HCT116 (cell line): ENCODE measurements around the gene ZNRF4. TPM values are rescaled to one million over a fixed set of nuclear protein-coding genes. Genes with fewer than 3 reads are reported as not detected.

Experiments used
- ATAC-seq: fragments of 200-7000 bp; cut with Tn5 transposase; 2 replicates; pipeline ENCODE4 v1.9.1; 2020; ENCODE audit warnings: mild to moderate bottlenecking, moderate library complexity
- BruUV-seq: library from RNA; stranded (reverse); fragments of 400-500 nt; replicated peaks from 2 replicates; lab custom pipeline; 2021; lab: Mats Ljungman, UMichigan
- CTCF ChIA-PET: fragments of 300-600 bp; sonication (Branson Sonifier 250); formaldehyde crosslinking; loops from one replicate; lab custom pipeline; 2021; ENCODE audit warnings: antibody characterized with exemption; lab: Charles Lee
- POLR2A ChIA-PET: fragments of 300-600, 350-600 bp; sonication (Branson Sonifier 250); formaldehyde crosslinking; loops from one replicate; lab custom pipeline; 2021; ENCODE audit warnings: antibody characterized with exemption; lab: Charles Lee
- RAD21 ChIA-PET, 2 experiments: fragments of 300-600 bp; sonication (Branson Sonifier 250); formaldehyde crosslinking; loops; one replicate each; lab custom pipeline; 2023; ENCODE audit warnings: low total read pairs in 2 of 2; ENCODE audit not compliant: uncharacterized antibody in 2 of 2, unreplicated experiment in 2 of 2, low non-redundant PET in 1 of 2; lab: Charles Lee
- DNase-seq: peaks from one replicate; pipeline ENCODE4 v3.0.0-alpha.2; 2010; ENCODE audit warnings: low read depth, low spot score
- H2AFZ ChIP-seq: fragments of 200-600 bp; shearing (Covaris generic), sonication (generic); 2 replicates; pipeline ENCODE4 v1.6.1; 2017; ENCODE audit warnings: low read depth, mixed run types, mixed read lengths, antibody characterized with exemption, low read length; ENCODE audit not compliant: poor library complexity, severe bottlenecking
- H3K27ac ChIP-seq: 2 replicates; pipeline ENCODE4 v1.5.1; 2012; ENCODE audit warnings: low read depth, low read length
- H3K27me3 ChIP-seq: fragments of 200-600 bp; sonication (generic); 2 replicates; pipeline ENCODE4 v1.6.1; 2016; ENCODE audit warnings: mixed run types, low read length, mixed read lengths; ENCODE audit not compliant: insufficient read depth
- H3K36me3 ChIP-seq, 2 experiments: fragments of 200-500 bp in 1 of 2; fragments of 200-600 bp in 1 of 2; sonication (Bioruptor generic) in 1 of 2; sonication (generic) in 1 of 2; 2 replicates each; pipeline versions ENCODE4 v1.5.1 to v1.6.1; 2014 to 2016; ENCODE audit warnings: low read length in 2 of 2, inconsistent platforms in 1 of 2, mixed read lengths in 1 of 2, mixed run types in 1 of 2; ENCODE audit not compliant: insufficient read depth in 2 of 2, control insufficient read depth in 1 of 2
- H3K4me1 ChIP-seq, 2 experiments: fragments of 200-600 bp in 1 of 2; sonication (generic) in 1 of 2; 2 replicates each; pipeline versions ENCODE4 v1.5.1 to v1.6.1; 2012 to 2017; ENCODE audit warnings: low read length in 2 of 2, inconsistent platforms in 1 of 2, mild to moderate bottlenecking in 1 of 2, mixed read lengths in 1 of 2, mixed run types in 1 of 2, moderate library complexity in 1 of 2; ENCODE audit not compliant: insufficient read depth in 2 of 2, control insufficient read depth in 1 of 2
- H3K4me2 ChIP-seq: fragments of 200-600 bp; sonication (generic); 2 replicates; pipeline ENCODE4 v1.6.1; 2017; ENCODE audit warnings: mixed run types, low read length, mixed read lengths
- H3K4me3 ChIP-seq, 2 experiments: fragments of 200-600 bp in 1 of 2; sonication (generic) in 1 of 2; replicated peaks in 1 of 2; 2 replicates each; pipeline ENCODE4 v1.5.1; 2011 to 2016; ENCODE audit warnings: low read length in 2 of 2, control low read depth in 1 of 2, low read depth in 1 of 2, mild to moderate bottlenecking in 1 of 2, mixed read lengths in 1 of 2, mixed run types in 1 of 2
- H3K79me2 ChIP-seq: fragments of 200-600 bp; sonication (generic); 2 replicates; pipeline ENCODE4 v1.6.1; 2017; ENCODE audit warnings: mild to moderate bottlenecking, mixed run types, low read length, moderate library complexity, mixed read lengths; ENCODE audit not compliant: insufficient read depth
- H3K9ac ChIP-seq: fragments of 200-600 bp; sonication (generic); 2 replicates; pipeline ENCODE4 v1.6.1; 2016; ENCODE audit warnings: low read length, mixed read lengths
- H3K9me2 ChIP-seq: fragments of 200-600 bp; sonication (generic), shearing (Covaris generic); 2 replicates; pipeline ENCODE4 v1.6.1; 2017; ENCODE audit warnings: mixed run types, mild to moderate bottlenecking, moderate library complexity; ENCODE audit not compliant: insufficient read depth
- H3K9me3 ChIP-seq, 2 experiments: fragments of 200-500 bp in 1 of 2; fragments of 200-600 bp in 1 of 2; sonication (Bioruptor generic) in 1 of 2; sonication (generic) in 1 of 2; 2 replicates each; pipeline ENCODE4 v1.6.1; 2014 to 2017; ENCODE audit warnings: low read length in 2 of 2, mixed read lengths in 2 of 2, inconsistent platforms in 1 of 2, low read depth in 1 of 2, mild to moderate bottlenecking in 1 of 2, mixed run types in 1 of 2, moderate library complexity in 1 of 2; ENCODE audit not compliant: control insufficient read depth in 1 of 2, insufficient read depth in 1 of 2
- H4K20me1 ChIP-seq: fragments of 200-600 bp; sonication (generic), shearing (Covaris generic); 2 replicates; pipeline ENCODE4 v1.6.1; 2017; ENCODE audit warnings: mixed run types, mild to moderate bottlenecking, moderate library complexity; ENCODE audit not compliant: insufficient read depth
- CEBPB ChIP-seq: IDR thresholded peaks from 2 replicates; pipeline ENCODE4 v1.6.1; 2012; ENCODE audit warnings: low read depth
- EGR1 ChIP-seq: IDR thresholded peaks from 2 replicates; pipeline ENCODE4 v1.6.1; 2012; ENCODE audit warnings: low read depth
- ELF1 ChIP-seq: IDR thresholded peaks from 2 replicates; pipeline ENCODE4 v1.6.1; 2012; ENCODE audit warnings: low read depth, borderline replicate concordance
- EZH2 ChIP-seq: fragments of 200-600 bp; sonication (generic); IDR thresholded peaks from 2 replicates; pipeline ENCODE4 v1.6.1; 2017; ENCODE audit warnings: antibody characterized with exemption, mixed run types
- FOSL1 ChIP-seq: IDR thresholded peaks from 2 replicates; pipeline ENCODE4 v1.6.1; 2012; ENCODE audit warnings: low read depth
- JUND ChIP-seq: IDR thresholded peaks from 2 replicates; pipeline ENCODE4 v1.6.1; 2012
- POLR2AphosphoS5 ChIP-seq: IDR thresholded peaks from 2 replicates; pipeline ENCODE4 v1.6.1; 2011; ENCODE audit warnings: mild to moderate bottlenecking, low read depth, low read length, moderate library complexity
- SRF ChIP-seq: IDR thresholded peaks from 2 replicates; pipeline ENCODE4 v1.6.1; 2012; ENCODE audit warnings: low read depth
- YY1 ChIP-seq: IDR thresholded peaks from 2 replicates; pipeline ENCODE4 v1.6.1; 2011; ENCODE audit warnings: low read length, low read depth, moderate library complexity, mild to moderate bottlenecking; ENCODE audit not compliant: insufficient replicate concordance; ENCODE audit errors: extremely low read depth
- ZFX ChIP-seq: fragments of 450-650 bp; IDR thresholded peaks from 2 replicates; pipeline ENCODE4 v1.6.1; 2017
- ZNF274 ChIP-seq: fragments of 200-500 bp; sonication (Bioruptor generic); IDR thresholded peaks from 2 replicates; pipeline ENCODE4 v1.6.1; 2014; ENCODE audit warnings: mild to moderate bottlenecking, low read depth, low read length, inconsistent platforms
- intact Hi-C: fragments of 100-400 bp; cut with micrococcal nuclease; formaldehyde crosslinking; loops from 2 replicates; pipeline ENCODE4 v1.10.0; 2022
- total RNA-seq: library from RNA; stranded (reverse); gene quantifications from one replicate; pipeline ENCODE4 v1.2.1, GENCODE V29; 2021; ENCODE audit not compliant: unreplicated experiment
- TF ChIP-seq, protein P1 (sequence below): IDR thresholded peaks from 2 replicates; pipeline ENCODE4 v1.6.1; 2011; ENCODE audit warnings: mild to moderate bottlenecking, low read length, moderate library complexity; ENCODE audit not compliant: insufficient replicate concordance; ENCODE audit errors: extremely low read depth
- TF ChIP-seq, protein P2 (sequence below): IDR thresholded peaks from 2 replicates; pipeline ENCODE4 v1.6.1; 2012
- TF ChIP-seq, protein P3 (sequence below): IDR thresholded peaks from 2 replicates; pipeline ENCODE4 v1.6.1; 2012; ENCODE audit warnings: low read depth

Gene ZNRF4
- total RNA-seq, 1 experiment from 2014 or later, result not detected

DNA sequence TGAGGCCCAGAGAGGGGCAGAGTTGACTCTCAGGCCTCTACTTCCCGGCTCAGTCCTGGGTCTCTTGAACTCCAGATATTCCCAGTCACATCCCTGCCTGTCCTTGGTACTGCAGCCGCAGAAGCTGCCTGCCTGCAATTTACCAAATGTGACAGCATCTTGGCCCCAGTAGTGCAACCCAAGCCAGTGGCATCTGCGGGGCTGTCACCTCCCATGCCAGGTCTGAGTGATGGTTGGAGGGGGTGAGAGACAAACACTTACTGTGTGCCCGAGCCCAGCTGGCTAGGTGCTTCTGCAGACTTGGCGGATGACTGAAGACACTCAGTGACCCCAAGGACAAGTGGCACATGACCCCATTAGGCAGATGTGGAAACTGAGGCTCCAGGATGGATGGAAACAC, 18.4 kb downstream of the ZNRF4 start:
- TF ChIP-seq POLR2AphosphoS5 (no peak), FOSL1 (no peak)
- Histone ChIP-seq H3K9me3 (no peaks in the 10 kb centered on the region), H3K79me2 (no peaks in the 10 kb centered on the region), H3K9me2 (no peaks in the 10 kb centered on the region), H4K20me1 (no peaks in the 10 kb centered on the region), H3K9ac (no peak overlapping the region), H3K27me3 (no peaks in the 10 kb centered on the region), H3K4me3 (no peak overlapping the region), H3K27ac (no peak overlapping the region), H3K4me2 (no peak overlapping the region), H3K4me1 (peaks cover 5 to 7% of the 10 kb centered on the region in 2 experiments; a peak in 3 of 4 replicates), H3K36me3 (no peaks in the 10 kb centered on the region), H2AFZ (no peak overlapping the region)
- POLR2A ChIA-PET, result no interaction called here
- no TSS peak for BruUV-seq
- DNase-seq, result no peak
- intact Hi-C loops, result no loop called here
- no peak for ATAC-seq
- CTCF ChIA-PET, result no interaction called here
- RAD21 ChIA-PET, result no interaction called here

DNA sequence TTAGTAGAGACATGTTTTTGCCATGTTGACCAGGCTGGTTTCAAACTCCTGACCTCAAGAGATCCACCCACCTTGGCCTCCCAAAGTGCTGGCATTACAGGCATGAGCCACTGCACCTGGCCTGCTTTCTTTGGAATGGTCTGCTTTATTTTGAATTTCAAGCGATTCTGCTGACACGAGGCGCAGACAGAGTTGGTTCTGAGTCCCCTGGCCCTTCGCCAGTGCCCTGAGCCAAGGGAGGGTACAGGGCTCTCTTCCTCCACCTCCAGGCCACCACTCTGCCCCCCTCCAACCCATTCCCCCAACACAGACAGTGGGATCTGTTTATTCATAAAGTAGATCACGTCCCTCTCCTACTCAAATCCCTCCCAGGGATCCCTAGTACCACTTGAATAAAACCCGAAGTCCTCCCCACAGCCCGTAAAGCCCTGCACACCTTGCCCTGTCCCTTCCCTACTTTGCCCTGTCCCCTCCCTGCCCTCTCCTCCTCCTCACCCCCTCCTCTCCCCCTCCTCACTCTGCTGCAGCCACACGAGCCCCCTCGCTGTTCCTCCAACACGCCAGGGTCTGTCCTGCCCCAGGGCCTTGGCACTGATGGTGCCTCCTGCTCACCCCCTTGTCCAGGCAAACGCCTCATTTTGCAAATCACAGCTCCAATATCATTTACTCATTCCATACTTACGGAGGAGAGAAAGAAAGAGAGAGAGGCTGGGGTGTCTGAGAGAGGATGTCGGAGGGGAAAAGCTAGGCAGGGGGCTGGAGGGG, 22.4 kb downstream of the ZNRF4 start:
- Histone ChIP-seq H3K9ac (no peak overlapping the region), H3K9me2 (no peaks in the 10 kb centered on the region), H3K4me2 (no peak overlapping the region), H4K20me1 (no peaks in the 10 kb centered on the region), H3K79me2 (no peaks in the 10 kb centered on the region), H2AFZ (no peak overlapping the region), H3K4me3 (no peak overlapping the region), H3K9me3 (peaks cover 7 to 9% of the 10 kb centered on the region in 2 experiments; a peak in 2 of 4 replicates), H3K27ac (no peak overlapping the region), H3K27me3 (no peaks in the 10 kb centered on the region), H3K36me3 (no peaks in the 10 kb centered on the region), H3K4me1 (no peaks in the 10 kb centered on the region)
- ChIA-PET RAD21 (no interaction called here), POLR2A (no interaction called here), CTCF (no interaction called here)
- intact Hi-C loops, result no loop called here
- no TSS peak for BruUV-seq
- DNase-seq (no peak), ATAC-seq (no peak)
- TF ChIP-seq EZH2, result no peak
- TF ChIP-seq ZNF274, result no peak
- TF ChIP-seq ZFX, result no peak
- TF ChIP-seq, protein P1, sequence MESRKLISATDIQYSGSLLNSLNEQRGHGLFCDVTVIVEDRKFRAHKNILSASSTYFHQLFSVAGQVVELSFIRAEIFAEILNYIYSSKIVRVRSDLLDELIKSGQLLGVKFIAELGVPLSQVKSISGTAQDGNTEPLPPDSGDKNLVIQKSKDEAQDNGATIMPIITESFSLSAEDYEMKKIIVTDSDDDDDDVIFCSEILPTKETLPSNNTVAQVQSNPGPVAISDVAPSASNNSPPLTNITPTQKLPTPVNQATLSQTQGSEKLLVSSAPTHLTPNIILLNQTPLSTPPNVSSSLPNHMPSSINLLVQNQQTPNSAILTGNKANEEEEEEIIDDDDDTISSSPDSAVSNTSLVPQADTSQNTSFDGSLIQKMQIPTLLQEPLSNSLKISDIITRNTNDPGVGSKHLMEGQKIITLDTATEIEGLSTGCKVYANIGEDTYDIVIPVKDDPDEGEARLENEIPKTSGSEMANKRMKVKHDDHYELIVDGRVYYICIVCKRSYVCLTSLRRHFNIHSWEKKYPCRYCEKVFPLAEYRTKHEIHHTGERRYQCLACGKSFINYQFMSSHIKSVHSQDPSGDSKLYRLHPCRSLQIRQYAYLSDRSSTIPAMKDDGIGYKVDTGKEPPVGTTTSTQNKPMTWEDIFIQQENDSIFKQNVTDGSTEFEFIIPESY, result no peak
- TF ChIP-seq POLR2AphosphoS5, result no peak
- TF ChIP-seq ELF1, result no peak
- no peak for TF ChIP-seq SRF
- no peak for TF ChIP-seq EGR1
- no peak for TF ChIP-seq JUND
- TF ChIP-seq, protein P2, sequence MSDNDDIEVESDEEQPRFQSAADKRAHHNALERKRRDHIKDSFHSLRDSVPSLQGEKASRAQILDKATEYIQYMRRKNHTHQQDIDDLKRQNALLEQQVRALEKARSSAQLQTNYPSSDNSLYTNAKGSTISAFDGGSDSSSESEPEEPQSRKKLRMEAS, result no peak
- TF ChIP-seq, protein P3, sequence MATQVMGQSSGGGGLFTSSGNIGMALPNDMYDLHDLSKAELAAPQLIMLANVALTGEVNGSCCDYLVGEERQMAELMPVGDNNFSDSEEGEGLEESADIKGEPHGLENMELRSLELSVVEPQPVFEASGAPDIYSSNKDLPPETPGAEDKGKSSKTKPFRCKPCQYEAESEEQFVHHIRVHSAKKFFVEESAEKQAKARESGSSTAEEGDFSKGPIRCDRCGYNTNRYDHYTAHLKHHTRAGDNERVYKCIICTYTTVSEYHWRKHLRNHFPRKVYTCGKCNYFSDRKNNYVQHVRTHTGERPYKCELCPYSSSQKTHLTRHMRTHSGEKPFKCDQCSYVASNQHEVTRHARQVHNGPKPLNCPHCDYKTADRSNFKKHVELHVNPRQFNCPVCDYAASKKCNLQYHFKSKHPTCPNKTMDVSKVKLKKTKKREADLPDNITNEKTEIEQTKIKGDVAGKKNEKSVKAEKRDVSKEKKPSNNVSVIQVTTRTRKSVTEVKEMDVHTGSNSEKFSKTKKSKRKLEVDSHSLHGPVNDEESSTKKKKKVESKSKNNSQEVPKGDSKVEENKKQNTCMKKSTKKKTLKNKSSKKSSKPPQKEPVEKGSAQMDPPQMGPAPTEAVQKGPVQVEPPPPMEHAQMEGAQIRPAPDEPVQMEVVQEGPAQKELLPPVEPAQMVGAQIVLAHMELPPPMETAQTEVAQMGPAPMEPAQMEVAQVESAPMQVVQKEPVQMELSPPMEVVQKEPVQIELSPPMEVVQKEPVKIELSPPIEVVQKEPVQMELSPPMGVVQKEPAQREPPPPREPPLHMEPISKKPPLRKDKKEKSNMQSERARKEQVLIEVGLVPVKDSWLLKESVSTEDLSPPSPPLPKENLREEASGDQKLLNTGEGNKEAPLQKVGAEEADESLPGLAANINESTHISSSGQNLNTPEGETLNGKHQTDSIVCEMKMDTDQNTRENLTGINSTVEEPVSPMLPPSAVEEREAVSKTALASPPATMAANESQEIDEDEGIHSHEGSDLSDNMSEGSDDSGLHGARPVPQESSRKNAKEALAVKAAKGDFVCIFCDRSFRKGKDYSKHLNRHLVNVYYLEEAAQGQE, result no peak
- no peak for TF ChIP-seq CEBPB
- no peak for TF ChIP-seq YY1
- no peak for TF ChIP-seq FOSL1
